Measurements from ENCODE around the gene BRINP1. TPM values are rescaled to one million over a fixed set of nuclear protein-coding genes. Genes with fewer than 3 reads are reported as not detected.

The BRINP1 gene
- total and polyA plus RNA-seq, 2 of the 8 experiments (the other 6 are each of a cell fraction or from before 2014, with no cell fraction given) = 19.5 to 20.5 TPM

GRCh38 chr9:119157196-119157595, 212.0 kb downstream of the BRINP1 start:
- no peaks in the 10 kb centered on the region for H3K27me3 ChIP-seq (replicated peaks in 1 of 4; ENCODE audit: control insufficient read depth in 3 of 4, extremely low read depth in 1 of 4, insufficient read depth in 3 of 4, low read length in 3 of 4)
- no peaks in the 10 kb centered on the region for H3K79me2 ChIP-seq (ENCODE audit: control insufficient read depth in 1 of 2, insufficient read depth in 2 of 2, low read length in 2 of 2)
- H2BK12ac ChIP-seq (ENCODE audit: low read depth, low read length) = no peak overlapping the region
- no peak overlapping the region for H3K4ac ChIP-seq (replicated peaks; ENCODE audit: insufficient read length, low read depth, low read length)
- H2BK5ac ChIP-seq (ENCODE audit: low read depth, low read length) = no peak overlapping the region
- H3K18ac ChIP-seq (ENCODE audit: extremely low read depth, low read length) = no peak overlapping the region
- FAIRE-seq = no peak
- H2BK120ac ChIP-seq (replicated peaks; ENCODE audit: low read depth, low read length) = no peak overlapping the region
- H2BK15ac ChIP-seq (ENCODE audit: low read length) = no peak overlapping the region
- no peak overlapping the region for H3K4me2 ChIP-seq (ENCODE audit: insufficient read depth in 1 of 2, low read depth in 2 of 2, low read length in 2 of 2)
- TF ChIP-seq SUZ12 (IDR thresholded peaks at IDR 0.05; ENCODE audit: low read length) = no peak
- no peak overlapping the region for H3K56ac ChIP-seq (replicated peaks; ENCODE audit: insufficient read length, low read depth, low read length)
- no peaks in the 10 kb centered on the region for H3K79me1 ChIP-seq (ENCODE audit: low read depth, low read length)
- H3K27ac ChIP-seq (ENCODE audit: low read depth, low read length) = no peak overlapping the region
- H3K9ac ChIP-seq (replicated peaks in 1 of 4; ENCODE audit: extremely low read depth in 1 of 4, low read depth in 3 of 4, low read length in 3 of 4) = no peak overlapping the region
- no peaks in the 10 kb centered on the region for H3K9me3 ChIP-seq (ENCODE audit: insufficient read depth in 2 of 2, low read depth in 1 of 2, low read length in 1 of 2)
- H2AFZ ChIP-seq (ENCODE audit: low read length) = no peak overlapping the region
- H2AK5ac ChIP-seq (ENCODE audit: low read depth, low read length) = no peak overlapping the region
- H4K5ac ChIP-seq (ENCODE audit: insufficient read length, low read depth, low read length) = no peak overlapping the region
- H3K36me3 ChIP-seq (ENCODE audit: control insufficient read depth in 2 of 4, insufficient read depth in 4 of 4, low read length in 3 of 4) = no peaks in the 10 kb centered on the region
- H4K91ac ChIP-seq (replicated peaks; ENCODE audit: insufficient read length, low read length) = no peak overlapping the region
- CTCF ChIA-PET (ENCODE audit: partially characterized antibody) = interaction anchor here (1.0 kb wide), 1 partner anchor 27 kb away, joined by 3 read pairs; no protein-coding TSS in a partner anchor
- H3K23ac ChIP-seq (ENCODE audit: insufficient read length) = no peak overlapping the region
- POLR2A ChIA-PET (ENCODE audit: partially characterized antibody) = no interaction called here
- H3K4me1 ChIP-seq (replicated peaks in 1 of 4; ENCODE audit: control insufficient read depth in 3 of 4, insufficient read depth in 4 of 4, low read length in 3 of 4) = no peaks in the 10 kb centered on the region
- 93% methylated on average over 2 of the region's 2 CpGs; no CpG with 5 or more reads in 1 of the 2 experiments for WGBS, 2 experiments (ENCODE audit: extremely low coverage in 1 of 2, insufficient coverage in 1 of 2, insufficient read length in 1 of 2, insufficient replicate concordance in 2 of 2, low coverage in 1 of 2, low lambda C conversion rate in 2 of 2, missing lambda C conversion rate in 1 of 2)
- H4K8ac ChIP-seq (ENCODE audit: extremely low read depth, insufficient read depth, low read length) = no peak overlapping the region
- H3K14ac ChIP-seq (ENCODE audit: insufficient read length) = no peak overlapping the region
- H3K23me2 ChIP-seq (ENCODE audit: low read depth, low read length) = no peaks in the 10 kb centered on the region
- H4K20me1 ChIP-seq (replicated peaks in 1 of 2; ENCODE audit: control insufficient read depth in 1 of 2, insufficient read depth in 2 of 2, low read length in 2 of 2) = no peaks in the 10 kb centered on the region
- DNase-seq (ENCODE audit: low read depth in 1 of 2, low spot score in 2 of 2) = no peak
- no peak overlapping the region for H2BK20ac ChIP-seq (ENCODE audit: low read length)
- no peak overlapping the region for H3K4me3 ChIP-seq (ENCODE audit: extremely low read depth in 1 of 4, insufficient read depth in 2 of 4, low read depth in 3 of 4, low read length in 4 of 4)
